ENCODE results near the gene ASPM. TPM values are rescaled to one million over a fixed set of nuclear protein-coding genes. Genes with fewer than 3 reads are reported as not detected.

ASPM gene
- total and polyA plus RNA-seq, 2 donors (not counting 1 experiment from before 2014, with no cell fraction given), result 4.4 to 9.7 TPM

DNA sequence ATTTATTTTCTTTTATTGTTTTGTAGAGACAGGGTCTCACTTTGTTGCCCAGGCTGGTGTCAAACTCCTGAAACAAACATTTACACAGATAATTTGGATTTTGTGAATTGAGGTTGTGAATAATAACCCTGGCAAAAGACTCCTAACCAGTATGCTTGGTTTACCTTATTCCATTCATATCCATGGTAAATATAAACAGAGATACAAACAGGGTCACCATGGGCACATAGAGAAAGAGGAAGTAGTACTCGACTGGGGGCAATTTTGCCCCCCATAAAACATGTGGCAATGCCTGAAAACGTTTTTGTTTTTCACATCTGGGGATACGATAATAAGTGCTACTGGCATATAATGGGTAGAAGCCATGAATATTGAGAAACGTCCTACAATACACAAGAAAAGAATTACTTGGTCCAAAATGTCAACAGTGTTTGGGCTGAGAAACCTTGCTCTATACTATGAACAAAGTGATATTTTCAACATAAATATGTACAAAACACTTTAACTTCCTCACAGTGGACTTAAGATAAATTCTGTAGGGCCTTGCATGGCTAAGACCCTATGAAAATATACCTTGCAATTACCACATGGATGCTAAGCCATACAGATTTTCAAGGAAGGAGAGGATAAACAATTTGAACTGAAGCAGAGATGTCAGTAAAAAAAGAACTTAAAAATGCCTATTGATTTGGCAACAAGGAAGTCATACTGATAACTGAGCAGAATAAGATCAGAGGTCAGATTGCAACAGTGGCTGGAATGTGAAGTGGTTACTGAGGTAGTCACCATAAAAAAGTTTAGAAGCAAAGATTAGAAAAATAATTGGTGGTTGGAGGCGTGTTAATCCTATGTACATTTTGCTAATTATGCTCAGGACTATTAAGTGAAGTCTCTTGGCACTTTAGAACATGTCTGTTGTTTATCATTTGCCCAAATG lies 27.4 kb upstream of the ASPM start:
- Histone ChIP-seq H3K9me3 (ENCODE audit: control insufficient read depth, insufficient read depth, low read depth, low read length) (no peaks in the 10 kb centered on the region), H3K4me1 (ENCODE audit: control insufficient read depth, extremely low read depth, insufficient read depth, low read length) (peaks cover 9% of the 10 kb centered on the region), H3K9ac (ENCODE audit: insufficient read depth, low read length) (no peak overlapping the region), H3K4me3 (replicated peaks in 1 of 4; ENCODE audit: control extremely low read depth in 1 of 4, insufficient read depth in 1 of 4, low read depth in 3 of 4, low read length in 4 of 4) (no peak overlapping the region), H2AFZ (ENCODE audit: low read length) (no peak overlapping the region), H3K27ac (ENCODE audit: insufficient read depth, low read length) (no peak overlapping the region), H3K27me3 (ENCODE audit: control insufficient read depth, insufficient read depth, low read length) (no peaks in the 10 kb centered on the region), H3K4me2 (ENCODE audit: extremely low read depth, insufficient read depth, low read length) (peak overlapping the region; percentile 30), H3K79me2 (ENCODE audit: control insufficient read depth, insufficient read depth, low read length) (no peaks in the 10 kb centered on the region), H3K36me3 (ENCODE audit: control insufficient read depth, insufficient read depth, low read length) (no peaks in the 10 kb centered on the region), H4K20me1 (ENCODE audit: control insufficient read depth, extremely low read depth, insufficient read depth, low read length) (no peaks in the 10 kb centered on the region)
- DNase-seq (ENCODE audit: low read depth in 2 of 2), result peak; percentile 58 to 76
- no peak for TF ChIP-seq EZH2 (IDR thresholded peaks at IDR 0.05; ENCODE audit: low read length, missing control alignments)
- TF ChIP-seq, protein P1, sequence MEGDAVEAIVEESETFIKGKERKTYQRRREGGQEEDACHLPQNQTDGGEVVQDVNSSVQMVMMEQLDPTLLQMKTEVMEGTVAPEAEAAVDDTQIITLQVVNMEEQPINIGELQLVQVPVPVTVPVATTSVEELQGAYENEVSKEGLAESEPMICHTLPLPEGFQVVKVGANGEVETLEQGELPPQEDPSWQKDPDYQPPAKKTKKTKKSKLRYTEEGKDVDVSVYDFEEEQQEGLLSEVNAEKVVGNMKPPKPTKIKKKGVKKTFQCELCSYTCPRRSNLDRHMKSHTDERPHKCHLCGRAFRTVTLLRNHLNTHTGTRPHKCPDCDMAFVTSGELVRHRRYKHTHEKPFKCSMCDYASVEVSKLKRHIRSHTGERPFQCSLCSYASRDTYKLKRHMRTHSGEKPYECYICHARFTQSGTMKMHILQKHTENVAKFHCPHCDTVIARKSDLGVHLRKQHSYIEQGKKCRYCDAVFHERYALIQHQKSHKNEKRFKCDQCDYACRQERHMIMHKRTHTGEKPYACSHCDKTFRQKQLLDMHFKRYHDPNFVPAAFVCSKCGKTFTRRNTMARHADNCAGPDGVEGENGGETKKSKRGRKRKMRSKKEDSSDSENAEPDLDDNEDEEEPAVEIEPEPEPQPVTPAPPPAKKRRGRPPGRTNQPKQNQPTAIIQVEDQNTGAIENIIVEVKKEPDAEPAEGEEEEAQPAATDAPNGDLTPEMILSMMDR (conservative IDR thresholded peaks at IDR 0.05 in 1 of 2, IDR thresholded peaks at IDR 0.05 in 1 of 2; ENCODE audit: low read depth in 1 of 2, low read length in 2 of 2), result no peak

DNA sequence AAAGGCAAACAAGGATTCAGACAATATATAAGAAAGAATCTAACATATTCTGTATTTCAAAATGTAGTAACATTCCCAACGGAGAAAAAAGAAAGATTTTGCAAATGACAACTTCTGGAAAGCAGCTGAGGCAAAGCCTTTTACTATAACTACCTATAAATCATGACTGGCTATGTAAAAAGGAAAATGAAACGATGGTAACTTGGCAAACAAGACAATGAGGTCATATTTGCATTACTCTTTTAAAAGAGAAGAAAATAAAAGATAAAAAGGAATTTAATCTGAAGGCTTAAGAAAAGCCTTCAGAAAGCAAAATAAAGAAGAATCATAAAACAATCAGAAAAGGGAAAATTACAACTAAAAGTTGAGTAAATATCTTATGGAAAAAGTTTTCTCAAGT lies 25.1 kb upstream of the ASPM start:
- no peaks in the 10 kb centered on the region for H3K36me3 ChIP-seq (ENCODE audit: control insufficient read depth, insufficient read depth, low read length)
- TF ChIP-seq, protein P1 (conservative IDR thresholded peaks at IDR 0.05 in 1 of 2, IDR thresholded peaks at IDR 0.05 in 1 of 2; ENCODE audit: low read depth in 1 of 2, low read length in 2 of 2), result no peak
- no peak for TF ChIP-seq EZH2 (IDR thresholded peaks at IDR 0.05; ENCODE audit: low read length, missing control alignments)

DNA sequence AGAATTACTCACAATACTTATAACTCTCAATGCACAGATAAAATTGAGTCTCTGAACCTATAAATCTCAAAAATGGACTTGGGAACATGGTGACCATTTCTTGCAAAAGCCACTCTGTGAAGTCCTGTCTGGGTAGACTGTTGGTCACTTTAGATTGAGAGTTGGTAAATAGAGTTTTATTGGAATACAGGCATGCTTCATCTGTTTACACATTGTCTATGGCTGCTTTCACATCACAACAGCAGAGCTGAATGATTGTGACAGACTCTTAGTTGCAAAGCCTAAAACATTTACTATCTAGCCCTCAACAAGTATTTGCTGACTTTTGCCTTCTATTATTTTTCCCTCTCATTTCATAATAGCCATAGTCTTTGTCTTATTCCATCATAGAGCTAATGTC lies 24.1 kb upstream of the ASPM start:
- Histone ChIP-seq H3K9me3 (ENCODE audit: control insufficient read depth, insufficient read depth, low read depth, low read length) (no peaks in the 10 kb centered on the region), H4K20me1 (ENCODE audit: control insufficient read depth, extremely low read depth, insufficient read depth, low read length) (no peaks in the 10 kb centered on the region), H3K79me2 (ENCODE audit: control insufficient read depth, insufficient read depth, low read length) (no peaks in the 10 kb centered on the region), H3K4me3 (replicated peaks in 1 of 4; ENCODE audit: control extremely low read depth in 1 of 4, insufficient read depth in 1 of 4, low read depth in 3 of 4, low read length in 4 of 4) (no peak overlapping the region), H3K27me3 (ENCODE audit: control insufficient read depth, insufficient read depth, low read length) (no peaks in the 10 kb centered on the region), H3K36me3 (ENCODE audit: control insufficient read depth, insufficient read depth, low read length) (no peaks in the 10 kb centered on the region), H3K4me2 (ENCODE audit: extremely low read depth, insufficient read depth, low read length) (no peak overlapping the region), H2AFZ (ENCODE audit: low read length) (no peak overlapping the region), H3K27ac (ENCODE audit: insufficient read depth, low read length) (no peak overlapping the region), H3K4me1 (ENCODE audit: control insufficient read depth, extremely low read depth, insufficient read depth, low read length) (peaks cover 8% of the 10 kb centered on the region), H3K9ac (ENCODE audit: insufficient read depth, low read length) (no peak overlapping the region)
- TF ChIP-seq, protein P1 (conservative IDR thresholded peaks at IDR 0.05 in 1 of 2, IDR thresholded peaks at IDR 0.05 in 1 of 2; ENCODE audit: low read depth in 1 of 2, low read length in 2 of 2), result no peak
- no peak for TF ChIP-seq EZH2 (IDR thresholded peaks at IDR 0.05; ENCODE audit: low read length, missing control alignments)
- no peak for DNase-seq (ENCODE audit: low read depth in 2 of 2)

More for the DNA sequence above, 25.1 kb upstream of the ASPM start:
- H2AFZ ChIP-seq (ENCODE audit: low read length), result no peak overlapping the region
- H3K4me3 ChIP-seq (replicated peaks in 1 of 4; ENCODE audit: control extremely low read depth in 1 of 4, insufficient read depth in 1 of 4, low read depth in 3 of 4, low read length in 4 of 4), result no peak overlapping the region
- H3K9me3 ChIP-seq (ENCODE audit: control insufficient read depth, insufficient read depth, low read depth, low read length), result no peaks in the 10 kb centered on the region
- peak; percentile 30 to 56 for DNase-seq (ENCODE audit: low read depth in 2 of 2)
- H3K27ac ChIP-seq (ENCODE audit: insufficient read depth, low read length), result no peak overlapping the region
- H3K9ac ChIP-seq (ENCODE audit: insufficient read depth, low read length), result no peak overlapping the region
- H4K20me1 ChIP-seq (ENCODE audit: control insufficient read depth, extremely low read depth, insufficient read depth, low read length), result no peaks in the 10 kb centered on the region
- no peaks in the 10 kb centered on the region for H3K79me2 ChIP-seq (ENCODE audit: control insufficient read depth, insufficient read depth, low read length)
- H3K4me2 ChIP-seq (ENCODE audit: extremely low read depth, insufficient read depth, low read length), result no peak overlapping the region
- no peaks in the 10 kb centered on the region for H3K27me3 ChIP-seq (ENCODE audit: control insufficient read depth, insufficient read depth, low read length)
- peaks cover 8% of the 10 kb centered on the region for H3K4me1 ChIP-seq (ENCODE audit: control insufficient read depth, extremely low read depth, insufficient read depth, low read length)

Measured in fibroblast of lung (primary cell).